Amniotic epithelial cell (primary cell): ENCODE data around the gene INO80.
"Not testable (repeated sequence)": the region's sequence is repeated elsewhere in the genome, so short reads cannot be mapped to it uniquely, and the experiment has no call there.

ENCODE experiments used
- DNase-seq: peaks from one replicate; pipeline ENCODE4 v3.0.0-alpha.2; 2010; ENCODE audit warnings: low read depth

Gene INO80

DNA sequence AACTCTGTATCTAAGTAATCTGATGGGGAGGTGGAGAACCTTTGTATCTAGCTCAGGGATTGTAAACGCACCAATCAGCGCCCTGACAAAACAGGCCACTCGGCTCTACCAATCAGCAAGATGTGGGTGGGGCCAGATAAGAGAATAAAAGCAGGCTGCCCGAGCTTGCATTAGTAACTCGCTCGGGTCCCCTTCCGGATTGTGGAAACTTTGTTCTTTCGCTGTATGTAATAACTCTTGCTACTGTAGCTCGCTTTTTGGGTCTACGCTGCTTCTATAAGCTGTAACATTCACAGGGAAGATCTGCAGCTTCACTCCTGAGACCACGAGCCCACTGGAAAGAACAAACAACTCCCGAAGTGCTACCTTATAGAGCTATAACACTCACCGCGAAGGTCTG lies 153.8 kb downstream of the INO80 start:
- not testable (repeated sequence) for DNase-seq

DNA sequence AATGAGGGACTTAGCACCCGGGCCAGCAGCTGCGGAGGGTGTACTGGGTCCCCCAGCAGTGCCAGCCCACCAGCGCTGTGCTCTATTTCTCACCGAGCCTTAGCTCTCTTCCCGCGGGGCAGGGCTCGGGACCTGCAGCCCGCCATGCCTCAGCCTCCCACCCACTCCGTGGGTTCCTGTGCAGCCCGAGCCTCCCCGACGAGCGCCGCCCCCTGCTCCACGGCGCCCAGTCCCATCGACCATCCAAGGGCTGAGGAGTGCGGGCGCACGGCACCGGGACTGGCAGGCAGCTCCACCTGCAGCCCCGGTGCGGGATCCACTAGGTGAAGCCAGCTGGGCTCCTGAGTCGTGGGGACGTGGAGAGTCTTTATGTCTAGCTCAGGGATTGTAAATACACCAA lies 154.3 kb downstream of the INO80 start:
- DNase-seq: not testable (repeated sequence)

GRCh38 chr15:40960925-40961324 lies 155.2 kb downstream of the INO80 start:
- DNase-seq: no peak

GRCh38 chr15:40960151-40960885 lies 155.8 kb downstream of the INO80 start:
- no peak for DNase-seq

- DNase-seq: no peak
These were observed 156.5 kb downstream of the INO80 start for GRCh38 chr15:40959331-40960141.

- no peak for DNase-seq
These were observed 157.4 kb downstream of the INO80 start for GRCh38 chr15:40958723-40959122.

DNA sequence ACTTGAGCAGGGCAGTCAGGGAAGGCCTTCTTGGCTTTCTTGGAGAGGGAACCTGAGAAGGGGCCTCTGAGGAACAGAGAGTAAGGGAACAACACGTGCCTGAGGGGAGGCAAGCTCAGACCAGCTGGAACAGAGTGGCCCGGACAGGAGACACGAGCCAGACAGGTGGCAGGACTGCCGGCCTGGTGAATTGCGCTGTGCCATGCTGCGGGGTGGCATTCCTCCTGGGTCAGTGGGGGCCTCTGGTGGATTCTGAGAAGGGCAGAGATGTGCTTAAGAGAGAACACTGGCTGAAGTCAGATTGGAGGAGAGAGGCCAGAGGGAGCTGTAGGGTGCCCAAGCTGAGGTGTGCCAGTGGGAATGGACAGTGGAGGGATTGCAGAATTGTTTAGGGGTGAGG lies 157.9 kb downstream of the INO80 start:
- DNase-seq: no peak

GRCh38 chr15:40957581-40958051 lies 158.5 kb downstream of the INO80 start:
- DNase-seq: no peak

GRCh38 chr15:40957041-40957555 lies 159.0 kb downstream of the INO80 start:
- DNase-seq: no peak

- no peak for DNase-seq
These were observed 159.5 kb downstream of the INO80 start for GRCh38 chr15:40956541-40956982.

DNA sequence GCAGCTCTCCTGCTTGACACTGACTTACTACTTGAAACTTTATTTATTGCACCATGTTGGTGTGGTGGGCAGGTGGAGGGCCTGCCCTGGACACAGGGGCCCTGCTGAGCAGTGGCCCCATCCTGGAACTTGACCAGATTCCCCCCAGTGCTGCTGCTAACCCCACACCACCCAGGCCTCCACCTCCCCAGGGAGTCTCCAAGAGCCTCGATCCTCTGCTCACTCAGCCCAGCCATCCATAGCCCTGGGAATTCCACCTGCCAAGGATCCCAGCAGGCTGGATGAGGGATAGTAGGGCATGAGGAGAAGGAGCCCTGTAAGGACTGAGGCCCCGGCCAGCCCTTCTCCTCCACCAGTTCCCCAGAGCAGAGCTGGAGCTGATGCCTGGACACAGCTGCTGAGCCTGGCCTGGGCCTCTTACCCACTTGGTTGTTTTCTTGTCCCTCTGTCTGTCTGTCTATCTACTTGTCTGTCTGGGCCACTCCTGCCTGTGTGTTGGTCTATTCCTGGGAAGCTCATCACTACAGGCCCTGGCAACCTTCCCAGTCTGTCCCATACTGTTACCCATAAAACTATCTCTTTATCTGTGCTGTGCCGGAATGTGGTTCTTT lies 160.0 kb downstream of the INO80 start:
- peak; percentile 50 for DNase-seq

DNA sequence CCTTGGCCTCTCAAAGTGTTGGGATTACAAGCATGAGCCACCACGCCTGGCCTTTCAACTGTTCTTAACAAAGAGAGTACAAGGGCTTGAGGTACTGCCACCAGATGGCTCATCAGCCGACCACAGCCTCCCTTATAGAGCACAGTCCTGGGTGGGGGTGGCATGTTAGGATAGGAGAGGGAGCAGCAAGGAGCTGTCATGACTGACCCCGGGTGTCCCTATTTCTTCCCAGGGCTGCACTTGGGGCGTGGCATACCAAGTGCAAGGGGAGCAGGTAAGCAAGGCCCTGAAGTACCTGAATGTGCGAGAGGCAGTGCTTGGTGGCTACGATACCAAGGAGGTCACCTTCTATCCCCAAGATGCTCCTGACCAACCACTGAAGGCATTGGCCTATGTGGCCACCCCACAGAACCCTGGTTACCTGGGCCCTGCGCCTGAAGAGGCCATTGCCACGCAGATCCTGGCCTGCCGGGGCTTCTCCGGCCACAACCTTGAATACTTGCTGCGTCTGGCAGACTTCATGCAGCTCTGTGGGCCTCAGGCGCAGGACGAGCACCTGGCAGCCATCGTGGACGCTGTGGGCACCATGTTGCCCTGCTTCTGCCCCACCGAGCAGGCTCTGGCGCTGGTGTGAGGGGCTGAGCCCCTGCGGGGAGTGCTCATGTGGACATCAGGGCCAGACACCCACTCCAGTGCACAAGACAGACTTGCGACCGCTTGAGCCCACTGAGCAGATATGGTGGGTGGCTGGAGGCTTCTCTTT lies 160.8 kb downstream of the INO80 start:
- no peak for DNase-seq

- not testable (repeated sequence) for DNase-seq
These were observed 161.8 kb downstream of the INO80 start for GRCh38 chr15:40954158-40954848.

GRCh38 chr15:40953713-40954074 lies 162.4 kb downstream of the INO80 start:
- DNase-seq: no peak

GRCh38 chr15:40952901-40953712 lies 163.0 kb downstream of the INO80 start, which contains the start of gene CHAC1:
TSS of gene CHAC1 (plus strand) at chr15:40953471. CDS start at chr15:40953584, 113 bp downstream.
- DNase-seq: peak; percentile 94

- DNase-seq: no peak
These were observed 163.7 kb downstream of the INO80 start for GRCh38 chr15:40952301-40952900.

GRCh38 chr15:40951764-40952163 lies 164.3 kb downstream of the INO80 start:
- DNase-seq: no peak

DNA sequence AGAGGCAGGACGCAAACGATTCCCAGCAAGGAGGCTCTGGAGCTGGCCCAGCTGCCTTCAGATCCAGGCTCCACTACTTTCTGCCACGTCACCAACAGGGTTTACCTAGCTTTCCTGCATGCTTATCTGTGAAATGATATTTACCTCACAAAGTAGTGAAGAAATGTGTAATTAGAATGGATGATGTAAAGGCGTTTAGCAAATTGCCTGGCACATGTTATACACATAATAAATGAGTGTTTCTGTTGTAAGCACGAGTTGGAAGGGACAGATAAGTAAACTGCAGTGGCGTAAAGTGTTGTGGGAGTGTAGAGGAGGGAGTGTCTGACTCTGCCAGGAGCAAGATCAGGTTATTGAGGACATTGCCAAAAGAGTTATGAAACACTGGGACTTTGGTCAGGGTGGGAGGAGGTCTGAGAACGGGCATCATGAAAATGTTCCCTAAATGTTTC lies 166.3 kb downstream of the INO80 start:
- DNase-seq: peak; percentile 86

DNA sequence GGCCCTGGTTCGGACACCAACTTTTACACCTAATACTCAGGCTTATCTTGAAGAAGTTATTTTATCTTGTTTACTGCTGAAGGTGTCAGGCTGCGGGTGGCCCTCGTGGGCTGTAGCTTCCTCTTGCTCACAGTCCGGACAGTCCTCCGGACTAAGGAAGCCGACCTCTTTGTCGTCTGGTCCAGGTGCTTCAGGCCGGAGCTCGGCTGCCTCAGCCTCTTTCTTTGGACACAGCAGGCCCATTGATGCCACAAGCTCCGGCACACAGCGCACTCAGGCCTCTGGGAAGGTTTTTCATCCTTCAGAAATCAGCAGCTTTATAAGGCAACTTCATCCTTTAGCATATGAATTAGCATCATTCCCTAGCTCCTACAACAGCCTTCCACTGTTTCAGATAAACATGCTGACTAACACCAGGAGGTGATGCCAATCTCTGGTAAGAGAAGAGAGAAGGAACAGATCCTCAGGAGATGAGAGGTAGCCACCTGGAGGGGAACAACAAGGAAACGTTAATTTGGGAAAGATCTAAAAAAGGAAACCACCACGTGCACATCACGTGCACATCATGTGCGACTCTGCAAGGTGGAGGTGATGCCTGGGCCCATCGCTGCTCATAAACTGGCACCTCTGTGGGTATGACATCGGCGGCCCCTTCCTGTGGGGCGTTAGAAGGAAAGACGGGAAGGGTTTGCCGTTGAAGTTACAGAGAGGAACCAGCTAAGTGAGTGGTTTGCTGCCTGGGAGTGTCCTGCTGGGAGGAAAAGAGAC lies 167.2 kb downstream of the INO80 start:
- DNase-seq: no peak
